Measurements from ENCODE around the gene IL10RB.

DNA sequence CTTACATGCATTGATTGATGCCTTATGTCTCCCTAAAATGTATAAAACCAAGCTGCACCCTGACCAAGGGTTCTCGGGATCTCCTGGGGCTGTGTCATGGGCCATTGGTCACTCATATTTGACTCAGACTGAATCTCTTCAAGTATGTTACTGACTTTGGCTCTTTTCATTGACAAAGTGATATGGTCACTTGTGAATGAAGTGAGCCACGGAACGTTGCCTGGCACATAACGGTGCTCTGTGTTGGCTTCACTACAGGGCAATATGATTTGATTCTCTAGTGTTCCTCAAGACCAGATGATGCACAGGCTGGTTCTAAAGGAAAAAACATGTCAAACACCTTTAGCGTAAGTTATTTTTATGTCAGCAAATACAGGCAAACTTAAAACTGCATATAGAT, 11.4 kb upstream of the IL10RB start:
- TF ChIP-seq, protein P1, sequence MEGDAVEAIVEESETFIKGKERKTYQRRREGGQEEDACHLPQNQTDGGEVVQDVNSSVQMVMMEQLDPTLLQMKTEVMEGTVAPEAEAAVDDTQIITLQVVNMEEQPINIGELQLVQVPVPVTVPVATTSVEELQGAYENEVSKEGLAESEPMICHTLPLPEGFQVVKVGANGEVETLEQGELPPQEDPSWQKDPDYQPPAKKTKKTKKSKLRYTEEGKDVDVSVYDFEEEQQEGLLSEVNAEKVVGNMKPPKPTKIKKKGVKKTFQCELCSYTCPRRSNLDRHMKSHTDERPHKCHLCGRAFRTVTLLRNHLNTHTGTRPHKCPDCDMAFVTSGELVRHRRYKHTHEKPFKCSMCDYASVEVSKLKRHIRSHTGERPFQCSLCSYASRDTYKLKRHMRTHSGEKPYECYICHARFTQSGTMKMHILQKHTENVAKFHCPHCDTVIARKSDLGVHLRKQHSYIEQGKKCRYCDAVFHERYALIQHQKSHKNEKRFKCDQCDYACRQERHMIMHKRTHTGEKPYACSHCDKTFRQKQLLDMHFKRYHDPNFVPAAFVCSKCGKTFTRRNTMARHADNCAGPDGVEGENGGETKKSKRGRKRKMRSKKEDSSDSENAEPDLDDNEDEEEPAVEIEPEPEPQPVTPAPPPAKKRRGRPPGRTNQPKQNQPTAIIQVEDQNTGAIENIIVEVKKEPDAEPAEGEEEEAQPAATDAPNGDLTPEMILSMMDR (IDR thresholded peaks at IDR 0.05), result no peak
- TF ChIP-seq, protein P2, sequence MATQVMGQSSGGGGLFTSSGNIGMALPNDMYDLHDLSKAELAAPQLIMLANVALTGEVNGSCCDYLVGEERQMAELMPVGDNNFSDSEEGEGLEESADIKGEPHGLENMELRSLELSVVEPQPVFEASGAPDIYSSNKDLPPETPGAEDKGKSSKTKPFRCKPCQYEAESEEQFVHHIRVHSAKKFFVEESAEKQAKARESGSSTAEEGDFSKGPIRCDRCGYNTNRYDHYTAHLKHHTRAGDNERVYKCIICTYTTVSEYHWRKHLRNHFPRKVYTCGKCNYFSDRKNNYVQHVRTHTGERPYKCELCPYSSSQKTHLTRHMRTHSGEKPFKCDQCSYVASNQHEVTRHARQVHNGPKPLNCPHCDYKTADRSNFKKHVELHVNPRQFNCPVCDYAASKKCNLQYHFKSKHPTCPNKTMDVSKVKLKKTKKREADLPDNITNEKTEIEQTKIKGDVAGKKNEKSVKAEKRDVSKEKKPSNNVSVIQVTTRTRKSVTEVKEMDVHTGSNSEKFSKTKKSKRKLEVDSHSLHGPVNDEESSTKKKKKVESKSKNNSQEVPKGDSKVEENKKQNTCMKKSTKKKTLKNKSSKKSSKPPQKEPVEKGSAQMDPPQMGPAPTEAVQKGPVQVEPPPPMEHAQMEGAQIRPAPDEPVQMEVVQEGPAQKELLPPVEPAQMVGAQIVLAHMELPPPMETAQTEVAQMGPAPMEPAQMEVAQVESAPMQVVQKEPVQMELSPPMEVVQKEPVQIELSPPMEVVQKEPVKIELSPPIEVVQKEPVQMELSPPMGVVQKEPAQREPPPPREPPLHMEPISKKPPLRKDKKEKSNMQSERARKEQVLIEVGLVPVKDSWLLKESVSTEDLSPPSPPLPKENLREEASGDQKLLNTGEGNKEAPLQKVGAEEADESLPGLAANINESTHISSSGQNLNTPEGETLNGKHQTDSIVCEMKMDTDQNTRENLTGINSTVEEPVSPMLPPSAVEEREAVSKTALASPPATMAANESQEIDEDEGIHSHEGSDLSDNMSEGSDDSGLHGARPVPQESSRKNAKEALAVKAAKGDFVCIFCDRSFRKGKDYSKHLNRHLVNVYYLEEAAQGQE (IDR thresholded peaks at IDR 0.05), result no peak
- TF ChIP-seq HDAC2 (IDR thresholded peaks at IDR 0.05) (no peak), JUN (IDR thresholded peaks at IDR 0.05) (no peak), POLR2A (IDR thresholded peaks at IDR 0.05; ENCODE audit: low read length) (no peak), EP300 (IDR thresholded peaks at IDR 0.05) (no peak), RFX5 (IDR thresholded peaks at IDR 0.05) (no peak), RAD21 (conservative IDR thresholded peaks at IDR 0.05 in 1 of 2, IDR thresholded peaks at IDR 0.05 in 1 of 2) (no peak), ZC3H11A (IDR thresholded peaks at IDR 0.05) (no peak), PHF8 (IDR thresholded peaks at IDR 0.05; ENCODE audit: borderline replicate concordance, low read depth) (no peak), SMC3 (IDR thresholded peaks at IDR 0.05) (no peak)
- TF ChIP-seq, protein P3, sequence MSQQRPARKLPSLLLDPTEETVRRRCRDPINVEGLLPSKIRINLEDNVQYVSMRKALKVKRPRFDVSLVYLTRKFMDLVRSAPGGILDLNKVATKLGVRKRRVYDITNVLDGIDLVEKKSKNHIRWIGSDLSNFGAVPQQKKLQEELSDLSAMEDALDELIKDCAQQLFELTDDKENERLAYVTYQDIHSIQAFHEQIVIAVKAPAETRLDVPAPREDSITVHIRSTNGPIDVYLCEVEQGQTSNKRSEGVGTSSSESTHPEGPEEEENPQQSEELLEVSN (IDR thresholded peaks at IDR 0.05; ENCODE audit: borderline replicate concordance, low read depth), result no peak

All from A549 (cell line).